DOHH2 (cell line): ENCODE data around the gene TMEM87A.

Experiments used
- EZH2phosphoT487 ChIP-seq: fragments of 200-600 bp; sonication (generic); IDR thresholded peaks from 2 replicates; pipeline ENCODE4 v1.6.1; 2017; ENCODE audit warnings: borderline replicate concordance, mild to moderate bottlenecking, antibody characterized with exemption, low read length, moderate library complexity, mixed read lengths
- TF ChIP-seq, protein P1 (sequence below): fragments of 200-600 bp; sonication (generic); IDR thresholded peaks from one replicate; pipeline ENCODE4 v1.5.1; 2014; ENCODE audit warnings: antibody characterized with exemption, mild to moderate bottlenecking, low read depth, low read length; ENCODE audit not compliant: poor library complexity, severe bottlenecking

DNA sequence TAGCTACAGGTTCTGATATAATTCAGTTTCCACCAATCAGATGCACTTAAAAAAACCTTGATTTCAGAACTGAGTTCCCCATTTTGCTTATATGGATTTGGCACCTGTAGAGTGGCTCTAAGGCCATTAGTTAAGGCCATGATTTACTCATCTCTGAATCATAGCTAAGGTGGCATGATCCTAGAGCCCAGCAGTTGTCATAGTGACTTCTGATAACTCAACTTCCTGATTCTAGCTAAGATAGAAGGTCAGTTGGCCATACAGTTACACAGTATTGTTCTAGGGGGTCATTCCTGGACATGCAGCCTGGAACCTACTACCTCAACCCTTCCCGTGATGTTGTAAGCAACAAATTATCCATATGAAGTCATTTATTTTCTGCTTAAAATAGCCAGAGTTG, 15.9 kb upstream of the TMEM87A start:
- TF ChIP-seq, protein P1, sequence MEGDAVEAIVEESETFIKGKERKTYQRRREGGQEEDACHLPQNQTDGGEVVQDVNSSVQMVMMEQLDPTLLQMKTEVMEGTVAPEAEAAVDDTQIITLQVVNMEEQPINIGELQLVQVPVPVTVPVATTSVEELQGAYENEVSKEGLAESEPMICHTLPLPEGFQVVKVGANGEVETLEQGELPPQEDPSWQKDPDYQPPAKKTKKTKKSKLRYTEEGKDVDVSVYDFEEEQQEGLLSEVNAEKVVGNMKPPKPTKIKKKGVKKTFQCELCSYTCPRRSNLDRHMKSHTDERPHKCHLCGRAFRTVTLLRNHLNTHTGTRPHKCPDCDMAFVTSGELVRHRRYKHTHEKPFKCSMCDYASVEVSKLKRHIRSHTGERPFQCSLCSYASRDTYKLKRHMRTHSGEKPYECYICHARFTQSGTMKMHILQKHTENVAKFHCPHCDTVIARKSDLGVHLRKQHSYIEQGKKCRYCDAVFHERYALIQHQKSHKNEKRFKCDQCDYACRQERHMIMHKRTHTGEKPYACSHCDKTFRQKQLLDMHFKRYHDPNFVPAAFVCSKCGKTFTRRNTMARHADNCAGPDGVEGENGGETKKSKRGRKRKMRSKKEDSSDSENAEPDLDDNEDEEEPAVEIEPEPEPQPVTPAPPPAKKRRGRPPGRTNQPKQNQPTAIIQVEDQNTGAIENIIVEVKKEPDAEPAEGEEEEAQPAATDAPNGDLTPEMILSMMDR: no peak
- TF ChIP-seq EZH2phosphoT487: no peak
